SK-N-MC (cell line): ENCODE results near the gene GUCA2B.

Experiments used
- EZH2 ChIP-seq: fragments of 200-600 bp; sonication (generic); IDR thresholded peaks from one replicate; pipeline ENCODE4 v1.6.1; 2017; ENCODE audit warnings: antibody characterized with exemption
- FOXP2 ChIP-seq: optimal IDR thresholded peaks from 2 replicates; pipeline ENCODE3; 2011; ENCODE audit warnings: mild to moderate bottlenecking, moderate library complexity; ENCODE audit not compliant: insufficient read depth; ENCODE audit errors: extremely low read length, control extremely low read depth
- POLR2AphosphoS5 ChIP-seq: IDR thresholded peaks from 2 replicates; pipeline ENCODE4 v1.6.1; 2012; ENCODE audit warnings: mild to moderate bottlenecking, low read depth, low read length, borderline replicate concordance

GRCh38 chr1:42143896-42144710 is 9.1 kb upstream of the GUCA2B start:
- no peak for TF ChIP-seq POLR2AphosphoS5
- TF ChIP-seq EZH2, result no peak
- no peak for TF ChIP-seq FOXP2
